OCI-M2 (cell line): ENCODE measurements around the gene TNFRSF21.
"Not testable (repeated sequence)": the region's sequence is repeated elsewhere in the genome, so short reads cannot be mapped to it uniquely, and the experiment has no call there.

ENCODE experiments used
- DNase-seq: peaks from one replicate; lab custom pipeline; 2025; ENCODE audit not compliant: unreplicated experiment; lab: John Stamatoyannopoulos, UW

TNFRSF21 gene

GRCh38 chr6:47323321-47323720 is 13.6 kb upstream of the TNFRSF21 start:
- DNase-seq: no peak

DNA sequence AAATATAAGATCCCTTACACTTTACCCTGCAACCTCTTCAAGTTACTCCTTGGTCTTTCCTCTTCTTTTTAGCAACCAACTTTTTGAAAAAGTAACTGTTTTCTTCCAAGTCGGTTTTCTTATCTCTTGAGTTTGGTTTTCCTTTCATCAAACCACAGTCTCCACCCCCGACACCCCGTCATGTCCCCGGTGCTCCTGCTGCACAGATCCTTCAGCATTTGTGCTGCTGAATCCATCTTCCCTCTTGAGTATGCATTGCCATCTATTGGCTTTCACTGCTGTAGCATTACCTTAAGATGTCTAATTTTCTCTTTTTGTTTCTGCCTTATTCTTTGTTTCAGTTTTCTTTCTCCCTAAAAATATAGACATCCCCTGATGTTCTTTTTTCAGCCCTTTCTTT is 11.9 kb upstream of the TNFRSF21 start:
- DNase-seq: no peak

GRCh38 chr6:47319867-47320266 is 10.2 kb upstream of the TNFRSF21 start:
- no peak for DNase-seq

DNA sequence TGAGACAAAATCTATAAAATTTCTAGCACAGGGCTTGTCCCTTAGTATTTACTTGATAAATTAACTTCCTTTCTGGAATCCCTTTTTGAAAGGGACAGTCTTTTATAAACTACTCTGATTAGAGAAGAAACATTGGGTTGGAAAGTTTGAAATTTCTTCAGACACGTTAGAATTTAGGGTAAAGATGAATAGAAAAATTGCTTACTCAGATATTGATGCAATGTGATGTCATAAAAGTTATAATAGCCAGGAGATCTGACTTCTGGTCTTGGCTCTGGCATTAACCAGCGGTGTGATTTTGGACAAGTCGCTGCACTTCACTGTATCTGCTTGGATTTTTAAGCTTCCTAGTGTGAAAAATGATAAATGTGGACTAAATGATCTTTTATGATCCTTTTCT is 9.7 kb upstream of the TNFRSF21 start:
- no peak for DNase-seq

GRCh38 chr6:47318236-47318989 is 8.7 kb upstream of the TNFRSF21 start:
- DNase-seq: no peak

DNA sequence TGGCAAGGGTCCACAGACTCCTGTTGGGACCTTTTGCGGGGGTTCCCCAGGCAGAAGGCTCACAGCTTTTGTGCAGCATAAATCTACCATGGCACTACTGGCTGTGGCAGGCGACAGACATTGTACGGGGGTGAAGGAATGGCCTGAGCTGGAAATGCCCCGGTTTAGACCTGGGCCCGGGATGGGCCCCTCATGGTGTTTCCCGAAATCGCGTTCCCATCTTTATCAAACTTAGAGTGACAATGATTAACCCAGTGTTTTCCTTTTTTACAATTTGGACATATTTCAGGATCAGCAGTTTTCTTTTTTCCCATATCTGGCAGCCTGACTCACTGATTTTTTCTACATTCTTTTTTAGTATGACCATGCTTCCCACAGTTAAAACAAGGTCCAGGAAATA is 5.5 kb upstream of the TNFRSF21 start:
- not testable (repeated sequence) for DNase-seq

DNA sequence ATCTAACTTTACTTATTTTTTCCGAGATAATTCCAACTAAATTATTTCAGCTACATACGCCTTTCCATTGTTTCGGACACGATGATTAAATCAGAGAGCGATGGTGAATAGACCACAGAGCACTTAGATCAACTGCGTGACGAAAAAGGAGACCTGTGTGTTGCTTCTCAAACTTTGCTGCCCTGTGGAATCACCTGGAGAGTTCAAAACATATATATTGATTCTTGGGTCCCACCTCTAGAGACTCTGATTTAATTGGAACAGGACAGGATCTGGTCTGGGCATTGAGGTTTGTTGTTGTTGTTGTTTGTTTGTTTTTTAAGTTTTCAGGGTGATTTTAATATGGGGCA is 401 bp upstream of the TNFRSF21 start:
- no peak for DNase-seq

DNA sequence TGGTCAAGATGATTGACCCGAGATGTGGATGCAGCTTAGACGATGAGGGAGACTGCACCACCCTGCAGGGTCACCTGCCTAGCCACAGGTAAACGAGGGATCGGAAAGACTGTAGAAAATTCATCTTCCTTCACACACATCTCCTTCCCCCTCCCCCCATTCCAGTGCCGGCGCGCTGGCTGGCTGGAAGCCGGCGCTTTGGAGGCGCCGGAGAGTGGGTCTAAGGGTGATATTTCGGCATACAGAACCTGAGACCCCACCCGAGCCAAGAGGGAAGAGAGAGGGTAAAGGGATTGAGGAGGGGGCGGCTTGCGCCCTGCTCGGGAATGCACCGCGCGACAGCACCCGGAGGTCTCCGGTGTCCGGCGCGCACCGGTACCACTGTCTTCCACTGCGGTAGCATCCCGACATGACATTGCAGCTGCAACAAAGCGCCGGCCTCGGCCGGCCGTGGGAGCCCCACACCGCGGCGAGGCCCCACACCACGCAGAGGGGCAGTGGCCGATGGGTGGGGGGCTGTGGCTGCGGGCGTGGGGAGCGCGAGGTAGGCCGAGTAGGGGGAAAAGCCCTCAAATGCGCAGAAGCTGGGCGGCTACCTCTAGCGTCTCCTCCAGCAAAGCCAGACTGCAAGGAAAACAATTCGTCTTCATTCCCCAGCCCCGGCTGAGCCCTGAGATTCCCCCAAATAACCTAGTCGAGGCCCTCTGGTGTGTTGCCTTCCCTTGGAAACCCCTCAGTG is 984 bp downstream of the TNFRSF21 start:
- DNase-seq: no peak

DNA sequence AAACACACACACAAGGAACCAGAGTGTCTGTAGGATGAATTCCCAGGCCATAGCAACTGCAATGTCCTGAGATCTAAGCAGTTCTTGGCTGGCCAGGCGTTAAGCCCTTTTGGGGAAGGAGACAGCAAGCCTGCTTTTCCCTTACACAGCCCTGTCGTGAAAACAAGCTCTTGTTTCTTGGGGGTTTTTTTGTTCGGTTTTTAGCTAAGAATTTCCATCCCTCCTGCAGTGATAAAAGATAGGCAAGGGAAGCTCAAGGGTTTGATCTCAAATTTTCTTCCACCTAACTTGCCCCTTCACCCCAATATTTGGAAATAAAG is 1.5 kb downstream of the TNFRSF21 start:
- no peak for DNase-seq

- no peak for DNase-seq
Measured at GRCh38 chr6:47307362-47308197, 2.1 kb downstream of the TNFRSF21 start.

DNA sequence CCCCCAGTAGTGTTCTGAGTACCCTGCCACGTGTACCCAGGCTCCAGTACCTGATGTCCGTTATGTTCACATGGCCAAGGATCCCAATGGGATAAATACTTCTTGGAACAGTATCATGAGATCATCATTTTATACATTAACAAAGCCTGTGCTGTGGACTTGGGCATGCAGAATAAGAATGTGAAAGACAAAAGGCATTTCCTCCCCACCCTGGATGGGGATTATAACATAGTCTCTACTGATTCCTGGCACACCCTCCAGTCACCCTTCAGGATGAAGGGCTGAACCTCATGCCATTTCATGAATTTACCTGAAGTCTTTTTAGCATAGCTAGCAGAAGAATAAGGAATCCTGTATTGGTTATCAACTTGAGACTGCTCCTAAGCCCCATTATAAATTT is 2.8 kb downstream of the TNFRSF21 start:
- no peak for DNase-seq

- DNase-seq: no peak
Measured at GRCh38 chr6:47303861-47304260, 5.8 kb downstream of the TNFRSF21 start.

- no peak for DNase-seq
Measured at GRCh38 chr6:47303342-47303741, 6.4 kb downstream of the TNFRSF21 start.

DNA sequence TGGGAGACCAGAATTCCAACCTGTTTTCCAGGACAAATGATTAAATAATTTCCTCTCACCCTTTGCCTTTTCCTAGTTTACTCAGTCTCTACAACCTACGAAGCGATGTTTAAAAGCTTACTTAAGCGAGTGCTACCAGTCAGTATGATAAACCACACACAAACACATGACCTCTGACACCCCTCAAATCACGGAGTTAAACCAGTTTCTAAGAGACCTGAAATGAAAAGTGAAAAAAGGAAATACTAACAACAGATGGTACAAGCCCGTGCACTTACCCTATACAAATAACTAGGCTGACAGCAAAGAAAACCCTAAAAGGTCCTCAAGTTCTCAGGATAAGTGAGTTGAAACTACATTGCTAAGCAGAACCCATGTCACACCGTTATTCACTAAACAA is 7.7 kb downstream of the TNFRSF21 start:
- no peak for DNase-seq

DNA sequence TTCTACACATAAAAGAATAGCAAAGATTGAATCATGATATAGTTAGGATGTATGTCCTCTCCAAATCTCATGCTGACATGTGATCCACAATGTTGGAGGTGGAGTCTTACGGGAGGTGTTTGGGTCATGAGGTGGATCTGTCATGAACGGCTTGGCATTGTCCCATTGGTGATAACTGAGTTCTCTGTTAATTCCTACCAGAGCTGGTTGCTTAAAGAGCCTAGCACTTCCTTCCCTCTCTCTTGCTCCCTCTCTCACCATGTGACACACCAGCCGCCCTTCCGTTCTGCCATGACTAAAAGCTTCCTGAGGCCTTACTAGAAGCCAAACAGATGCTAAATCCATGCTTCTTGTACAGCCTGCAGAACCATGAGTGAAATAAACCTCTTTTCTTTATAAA is 8.3 kb downstream of the TNFRSF21 start:
- DNase-seq: no peak

DNA sequence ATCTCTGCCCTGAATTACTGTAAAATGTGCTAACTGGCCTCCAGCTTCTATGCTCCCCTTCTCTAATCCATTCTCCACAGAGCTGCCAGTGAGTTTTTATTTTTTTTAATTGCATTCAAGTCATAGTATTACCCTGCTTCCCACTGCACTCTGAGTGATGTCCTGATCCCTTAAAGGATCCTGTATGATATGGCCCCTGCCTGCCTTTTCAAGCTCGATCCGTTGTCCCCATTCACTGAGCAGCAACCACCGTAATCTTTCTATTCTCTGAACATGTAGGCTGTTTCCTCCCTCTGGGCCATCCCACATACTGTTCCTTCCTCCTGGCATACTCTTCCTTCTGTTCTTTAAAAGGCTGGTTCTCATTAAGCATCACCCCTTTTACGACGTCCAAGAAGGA is 9.3 kb downstream of the TNFRSF21 start:
- DNase-seq: no peak

DNA sequence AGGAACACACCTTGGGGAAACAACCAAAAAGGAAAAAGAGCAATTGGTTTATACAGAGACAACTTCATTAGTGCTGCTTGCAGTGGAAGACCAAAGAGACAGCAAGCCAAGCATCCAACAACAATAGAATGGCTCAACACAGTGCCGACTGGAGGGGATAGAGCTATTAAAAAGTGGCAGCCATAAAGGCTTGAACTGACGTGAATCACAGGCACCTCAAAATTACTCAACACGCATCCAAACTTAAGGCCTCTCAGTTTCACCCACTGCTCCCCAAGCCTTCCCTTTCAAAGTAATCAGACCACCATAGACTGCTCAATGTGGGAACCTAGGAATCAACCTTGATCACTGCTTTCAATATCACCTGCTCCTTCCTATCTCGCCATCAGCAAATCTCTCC is 9.7 kb downstream of the TNFRSF21 start:
- no peak for DNase-seq

GRCh38 chr6:47298475-47298874 is 11.2 kb downstream of the TNFRSF21 start:
- no peak for DNase-seq

DNA sequence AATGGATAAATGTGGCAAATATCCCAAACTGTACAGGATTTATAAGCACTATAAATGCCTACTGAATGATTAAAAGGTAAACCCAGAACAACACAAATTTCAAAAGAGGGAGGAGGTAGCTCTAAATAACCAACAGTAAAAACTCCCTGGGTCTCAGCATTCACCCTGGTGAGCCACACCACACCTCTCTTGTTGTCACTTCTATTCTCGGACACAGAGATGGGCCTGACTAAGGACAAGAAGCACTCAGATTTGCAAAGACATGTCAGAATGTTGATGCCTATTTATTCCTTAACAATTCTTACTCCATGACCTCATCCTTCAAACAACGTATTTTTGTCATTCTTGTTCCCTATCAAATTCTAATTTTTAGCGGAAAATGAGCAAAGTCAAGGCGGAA is 14.7 kb downstream of the TNFRSF21 start:
- DNase-seq: no peak

GRCh38 chr6:47292944-47293343 is 16.8 kb downstream of the TNFRSF21 start:
- no peak for DNase-seq

GRCh38 chr6:47292027-47292426 is 17.7 kb downstream of the TNFRSF21 start:
- no peak for DNase-seq
